SK-N-SH (cell line): ENCODE results near the gene SLC51A.

Experiments used
- EZH2phosphoT487 ChIP-seq: fragments of 200-600 bp; sonication (generic); IDR thresholded peaks from 2 replicates; pipeline ENCODE4 v1.6.1; 2017; ENCODE audit warnings: low read depth, mixed run types, mild to moderate bottlenecking, antibody characterized with exemption, moderate library complexity, borderline replicate concordance
- TF ChIP-seq, protein P1 (sequence below): IDR thresholded peaks from 2 replicates; pipeline ENCODE4 v1.4.0; 2012; ENCODE audit warnings: low read depth, borderline replicate concordance

GRCh38 chr3:196179380-196180308 is 36.7 kb upstream of the SLC51A start:
- TF ChIP-seq EZH2phosphoT487, result no peak
- TF ChIP-seq, protein P1, sequence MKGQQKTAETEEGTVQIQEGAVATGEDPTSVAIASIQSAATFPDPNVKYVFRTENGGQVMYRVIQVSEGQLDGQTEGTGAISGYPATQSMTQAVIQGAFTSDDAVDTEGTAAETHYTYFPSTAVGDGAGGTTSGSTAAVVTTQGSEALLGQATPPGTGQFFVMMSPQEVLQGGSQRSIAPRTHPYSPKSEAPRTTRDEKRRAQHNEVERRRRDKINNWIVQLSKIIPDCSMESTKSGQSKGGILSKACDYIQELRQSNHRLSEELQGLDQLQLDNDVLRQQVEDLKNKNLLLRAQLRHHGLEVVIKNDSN, result no peak
